Thymus (tissue), 11 donors: ENCODE measurements around the gene MUC5B. TPM values are rescaled to one million over a fixed set of nuclear protein-coding genes. Genes with fewer than 3 reads are reported as not detected.

Experiments used
- DNase-seq, 9 donors: peaks; one replicate each; pipeline ENCODE4 v3.0.0-alpha.2; 2013; ENCODE audit warnings: low spot score in 9 of 9, low read depth in 6 of 9, missing footprints in 1 of 9
- H3K27ac ChIP-seq, 2 donors: one replicate each; pipeline ENCODE4 v1.5.1; 2013; ENCODE audit warnings: control low read depth in 1 of 2, low read depth in 1 of 2, low read length in 1 of 2, mild to moderate bottlenecking in 1 of 2, moderate library complexity in 1 of 2
- H3K27me3 ChIP-seq, 2 donors: one replicate each; pipeline ENCODE4 v1.5.1; 2013; ENCODE audit warnings: low read length in 1 of 2; ENCODE audit not compliant: control insufficient read depth in 2 of 2, insufficient read depth in 1 of 2
- H3K36me3 ChIP-seq, 2 donors: one replicate each; pipeline ENCODE4 v1.5.1; 2013; ENCODE audit warnings: low read length in 1 of 2, mild to moderate bottlenecking in 1 of 2, moderate library complexity in 1 of 2; ENCODE audit not compliant: control insufficient read depth in 2 of 2, insufficient read depth in 2 of 2
- H3K4me1 ChIP-seq, 2 donors: one replicate each; pipeline ENCODE4 v1.5.1; 2013; ENCODE audit warnings: low read length in 2 of 2; ENCODE audit not compliant: control insufficient read depth in 2 of 2, insufficient read depth in 2 of 2
- H3K4me3 ChIP-seq, 2 donors: one replicate each; pipeline ENCODE4 v1.5.1; 2013; ENCODE audit warnings: low read length in 2 of 2, control low read depth in 1 of 2, mild to moderate bottlenecking in 1 of 2
- H3K9me3 ChIP-seq, 2 donors: one replicate each; pipeline ENCODE4 v1.5.1; 2013; ENCODE audit warnings: low read length in 1 of 2, mild to moderate bottlenecking in 1 of 2; ENCODE audit not compliant: control insufficient read depth in 2 of 2, insufficient read depth in 1 of 2
- WGBS: extraction: QIAGEN DNeasy Blood & Tissue Kit; methylation state at CpG from one replicate; pipeline ENCODE4 v1.1.7; 2013; 5-methylcytosine and 5-hydroxymethylcytosine counted together
- polyA plus RNA-seq: library from polyadenylated mRNA; stranded (reverse); fragments of 200-250 nt; gene quantifications from one replicate; pipeline ENCODE4 v1.2.3, GENCODE V29; 2013
- total RNA-seq: library from RNA; stranded (reverse); fragments of 120-200 nt; gene quantifications from one replicate; pipeline ENCODE4 v1.2.4, GENCODE V29; 2013
- donor health status: healthy.

The MUC5B gene
- total and polyA plus RNA-seq, 2 donors: under 0.01 to 0.02 TPM

DNA sequence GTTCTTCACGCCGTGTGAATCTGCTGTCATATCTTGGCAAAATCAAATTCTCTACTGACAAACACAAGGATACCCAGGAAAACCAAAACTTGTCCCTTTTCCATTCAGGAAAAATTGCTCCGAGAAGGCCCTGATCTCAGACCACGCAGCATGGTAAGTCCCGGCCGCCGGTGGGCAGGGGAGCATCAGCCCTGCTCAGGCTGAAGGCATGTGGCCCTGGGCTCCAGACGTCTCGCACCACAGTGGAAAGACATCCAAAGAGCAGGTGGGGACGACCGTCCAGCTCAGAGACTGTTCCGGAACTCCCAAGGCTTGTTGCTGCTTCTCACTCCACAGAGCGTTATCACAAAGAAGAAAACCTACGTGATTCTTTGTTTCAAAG is 56.8 kb downstream of the MUC5B start:
- H3K9me3 ChIP-seq: no peaks in the 10 kb centered on the region

DNA sequence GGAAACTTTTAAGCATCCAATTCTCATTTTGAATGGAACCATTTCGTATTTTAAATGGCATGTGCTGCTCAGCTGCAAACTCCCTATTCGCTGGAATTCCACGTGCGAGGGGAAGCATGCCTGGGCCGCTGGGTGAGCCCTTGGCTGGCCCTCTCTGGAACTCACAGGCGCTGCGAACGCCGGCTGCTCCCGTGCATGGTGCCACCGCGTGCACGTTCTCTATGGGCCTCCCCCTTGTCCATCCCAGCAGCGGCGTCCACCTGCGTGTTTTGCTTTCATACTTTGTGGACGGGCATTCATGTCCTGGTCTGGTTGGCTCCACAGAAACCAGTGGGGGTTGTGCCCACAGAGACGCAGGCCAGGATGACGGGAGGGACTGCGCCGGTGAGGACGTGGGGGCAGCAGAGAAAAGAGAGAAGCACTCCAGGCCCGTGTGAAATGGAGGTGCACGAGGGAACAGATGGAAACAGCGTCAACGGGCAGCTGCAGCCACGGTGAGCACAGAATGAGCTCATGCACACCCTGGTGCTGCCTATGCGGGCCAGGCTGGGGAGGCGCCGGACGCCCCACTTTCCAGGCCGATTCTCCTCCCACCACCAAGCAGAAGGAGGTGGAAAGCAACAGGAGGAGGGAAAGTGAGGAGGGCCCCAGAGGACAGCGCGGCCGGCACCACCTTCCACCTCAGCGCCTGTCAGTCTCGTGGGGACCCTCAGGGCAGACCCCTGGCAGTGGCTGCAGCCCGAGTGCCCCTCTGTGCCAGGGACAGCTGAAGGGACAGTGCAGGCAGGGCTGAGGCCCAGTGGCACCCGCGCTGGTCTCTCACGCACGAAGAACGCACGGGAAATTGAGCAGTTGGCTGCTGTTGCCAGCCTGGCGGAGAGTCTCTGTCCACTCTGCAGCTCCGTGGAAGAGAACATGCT is 57.5 kb downstream of the MUC5B start:
- H3K4me1 ChIP-seq: no peaks in the 10 kb centered on the region
- peaks cover 39 to 67% of the 10 kb centered on the region in 2 donors for H3K36me3 ChIP-seq
- H3K27ac ChIP-seq: no peak overlapping the region
- no peak overlapping the region for H3K4me3 ChIP-seq
- H3K27me3 ChIP-seq: no peaks in the 10 kb centered on the region
- H3K9me3 ChIP-seq: no peaks in the 10 kb centered on the region
- WGBS: 98% methylated on average over 46 of the region's 46 CpGs
- no peak for DNase-seq

More for the DNA sequence above, 56.8 kb downstream of the MUC5B start:
- WGBS: 97% methylated on average over 14 of the region's 14 CpGs
- no peak for DNase-seq
- Histone ChIP-seq H3K27ac (no peak overlapping the region), H3K4me1 (no peaks in the 10 kb centered on the region), H3K36me3 (peaks cover 38 to 64% of the 10 kb centered on the region in 2 donors), H3K27me3 (no peaks in the 10 kb centered on the region), H3K4me3 (no peak overlapping the region)

DNA sequence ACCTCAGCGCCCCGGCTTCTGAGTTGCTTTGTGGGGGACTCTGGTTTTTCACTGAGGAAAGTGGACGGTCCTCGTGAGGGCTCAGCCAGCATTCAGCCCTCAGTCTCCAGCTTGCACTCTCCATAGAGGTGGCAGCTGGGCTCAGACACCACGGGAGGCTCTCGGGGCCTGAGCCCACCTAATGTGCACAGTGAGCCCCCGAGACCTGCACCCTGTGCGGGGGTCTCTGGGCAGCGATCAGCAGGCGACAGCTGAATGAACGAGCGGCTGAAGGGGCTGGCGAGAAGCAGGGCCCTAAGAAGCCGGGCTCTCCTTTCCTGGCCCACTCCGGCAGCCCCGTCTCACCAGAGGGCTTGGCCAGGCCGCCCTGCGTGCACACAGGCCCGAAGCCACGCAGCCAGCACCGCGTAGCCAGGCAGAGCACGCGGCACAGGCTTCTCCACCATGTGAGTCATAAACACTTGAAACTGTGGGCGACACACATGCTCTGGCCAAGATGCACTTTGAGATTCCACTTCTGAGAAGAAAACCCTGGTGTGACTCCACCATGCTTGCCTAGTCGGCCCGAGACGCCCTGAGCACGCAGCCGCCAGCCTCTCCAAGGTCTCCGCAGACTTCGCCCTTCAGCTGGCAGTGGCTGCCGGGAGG is 58.6 kb downstream of the MUC5B start:
- DNase-seq: no peak
- no peak overlapping the region for H3K27ac ChIP-seq

DNA sequence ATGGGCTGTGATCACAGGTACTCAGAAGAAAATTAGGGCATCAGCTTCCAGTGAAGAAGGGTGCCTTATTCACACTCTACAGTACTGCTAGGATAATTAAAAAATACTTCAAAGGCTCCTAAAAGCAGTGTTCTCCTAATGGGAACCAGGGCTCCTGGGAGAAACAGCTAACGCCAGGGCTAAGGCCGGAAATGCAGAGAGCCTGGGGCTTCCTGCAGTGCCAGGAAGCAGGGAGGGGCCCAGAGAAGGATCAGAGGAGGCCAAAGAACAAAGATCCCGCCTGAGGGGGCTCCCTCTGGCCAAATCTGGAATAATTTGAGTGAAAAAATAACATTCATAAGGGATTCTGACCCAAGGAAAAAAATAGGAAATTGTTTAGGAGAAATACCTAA is 59.1 kb downstream of the MUC5B start:
- WGBS: 83% methylated on average over 3 of the region's 3 CpGs
- no peak for DNase-seq
- Histone ChIP-seq H3K27ac (no peak overlapping the region), H3K4me3 (no peak overlapping the region), H3K36me3 (peaks cover 40 to 68% of the 10 kb centered on the region in 2 donors), H3K9me3 (no peaks in the 10 kb centered on the region), H3K27me3 (no peaks in the 10 kb centered on the region), H3K4me1 (no peaks in the 10 kb centered on the region)

More for the DNA sequence above, 58.6 kb downstream of the MUC5B start:
- Histone ChIP-seq H3K9me3 (no peaks in the 10 kb centered on the region), H3K4me1 (no peaks in the 10 kb centered on the region), H3K27me3 (no peaks in the 10 kb centered on the region), H3K4me3 (no peak overlapping the region), H3K36me3 (peaks cover 40 to 68% of the 10 kb centered on the region in 2 donors)
- 98% methylated on average over 33 of the region's 33 CpGs for WGBS

DNA sequence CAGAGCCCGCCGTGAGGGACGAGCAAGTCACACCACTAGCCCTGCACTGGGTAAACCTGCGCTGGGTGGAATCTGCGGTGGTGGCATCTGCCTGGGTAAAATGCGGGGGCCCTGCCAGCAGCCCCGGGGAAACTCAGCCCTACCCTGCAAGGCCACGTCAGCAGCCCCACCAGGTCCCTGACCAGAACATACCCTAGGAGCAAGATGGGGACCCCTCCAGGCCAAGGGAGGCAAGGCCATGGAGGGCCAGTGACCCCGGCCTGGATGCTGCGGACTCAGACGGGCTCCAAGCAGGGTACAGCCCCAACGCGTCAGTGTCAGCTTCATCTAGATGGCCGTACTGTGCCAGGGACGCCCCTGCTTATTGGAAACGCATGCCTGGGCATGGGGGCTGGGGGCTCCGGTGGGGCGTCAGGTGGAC is 60.2 kb downstream of the MUC5B start:
- no peaks in the 10 kb centered on the region for H3K27me3 ChIP-seq
- DNase-seq: no peak
- H3K9me3 ChIP-seq: peaks cover 0 to 4% of the 10 kb centered on the region in 2 donors
- H3K4me3 ChIP-seq: no peak overlapping the region
- no peaks in the 10 kb centered on the region for H3K4me1 ChIP-seq
- H3K27ac ChIP-seq: no peak overlapping the region
- 96% methylated on average over 18 of the region's 18 CpGs for WGBS
- peaks cover 40 to 70% of the 10 kb centered on the region in 2 donors for H3K36me3 ChIP-seq

DNA sequence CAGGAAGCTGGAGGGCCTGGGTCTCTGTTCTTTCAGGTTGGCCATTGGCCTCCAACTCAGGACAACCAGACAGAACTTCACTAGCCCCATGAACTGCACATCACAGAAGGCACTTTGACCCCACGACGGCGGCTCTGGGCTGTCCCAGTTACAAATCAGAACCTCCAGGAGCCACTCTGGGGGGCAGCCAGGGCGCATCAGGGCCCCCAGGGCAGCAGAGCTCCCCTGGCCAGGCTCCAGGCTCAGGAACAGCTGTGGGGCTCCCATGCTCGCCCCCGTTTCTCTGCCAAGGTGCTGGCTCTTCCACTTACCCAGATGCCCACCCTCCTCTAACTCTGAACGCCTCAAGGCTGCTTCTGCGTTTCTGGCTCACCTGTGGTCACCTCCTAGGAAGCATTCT is 61.0 kb downstream of the MUC5B start:
- H3K36me3 ChIP-seq: peaks cover 48 to 77% of the 10 kb centered on the region in 2 donors
- no peak overlapping the region for H3K27ac ChIP-seq
- H3K9me3 ChIP-seq: peaks cover 0 to 12% of the 10 kb centered on the region in 2 donors
- no peak for DNase-seq
- WGBS: 96% methylated on average over 8 of the region's 8 CpGs
- H3K27me3 ChIP-seq: no peaks in the 10 kb centered on the region
- no peaks in the 10 kb centered on the region for H3K4me1 ChIP-seq
- H3K4me3 ChIP-seq: no peak overlapping the region

DNA sequence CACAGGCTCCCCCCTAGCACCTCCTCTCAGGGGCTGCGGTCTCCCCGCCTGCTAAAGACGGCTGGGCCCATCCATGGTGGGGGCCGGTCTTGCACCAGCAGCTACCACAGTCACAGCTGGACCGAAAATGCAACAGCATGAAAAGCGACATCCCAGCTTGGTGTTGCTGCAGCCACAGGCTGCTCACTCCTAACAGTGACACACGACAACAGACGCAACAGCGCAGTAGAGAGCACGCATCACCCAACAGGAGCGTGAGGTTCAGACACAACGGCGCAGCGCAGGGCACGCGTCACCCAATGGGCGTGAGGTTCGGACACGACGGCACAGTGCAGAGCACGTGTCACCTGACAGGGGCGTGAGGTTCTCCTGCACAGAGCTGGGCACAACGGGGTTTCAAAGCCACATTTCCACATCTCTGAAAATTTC is 62.5 kb downstream of the MUC5B start:
- H3K27me3 ChIP-seq: no peaks in the 10 kb centered on the region
- DNase-seq: no peak
- no peaks in the 10 kb centered on the region for H3K4me1 ChIP-seq

DNA sequence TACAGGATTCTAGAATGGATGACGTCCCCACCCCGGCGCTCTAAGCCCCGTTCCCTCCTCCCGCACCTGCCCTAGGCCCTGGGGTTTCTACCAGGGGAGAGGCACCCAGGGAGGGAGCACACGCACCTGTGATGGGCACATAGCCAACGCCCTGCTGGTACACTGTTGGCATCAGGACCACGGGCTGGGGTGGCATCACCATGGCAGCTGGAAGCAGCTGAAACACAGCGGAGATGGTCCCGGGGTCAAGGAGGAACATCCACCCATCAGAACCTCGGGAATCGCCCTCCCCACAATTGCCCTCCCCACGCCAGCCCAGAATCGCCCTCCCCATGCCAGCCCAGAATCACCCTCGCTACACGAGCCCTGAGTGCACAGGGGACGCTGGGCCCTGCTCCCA is 63.0 kb downstream of the MUC5B start:
- peak overlapping the region in 1 of 2 donors; percentile 2 for H3K27ac ChIP-seq
- no peaks in the 10 kb centered on the region for H3K27me3 ChIP-seq
- peaks cover 54 to 82% of the 10 kb centered on the region in 2 donors for H3K36me3 ChIP-seq
- no peak for DNase-seq
- no peak overlapping the region for H3K4me3 ChIP-seq
- H3K4me1 ChIP-seq: no peaks in the 10 kb centered on the region
- peaks cover 0 to 15% of the 10 kb centered on the region in 2 donors for H3K9me3 ChIP-seq
- 98% methylated on average over 17 of the region's 17 CpGs for WGBS

More for the DNA sequence above, 62.5 kb downstream of the MUC5B start:
- Histone ChIP-seq H3K4me3 (no peak overlapping the region), H3K36me3 (peaks cover 55 to 81% of the 10 kb centered on the region in 2 donors), H3K27ac (no peak overlapping the region), H3K9me3 (peaks cover 0 to 15% of the 10 kb centered on the region in 2 donors)
- WGBS: 99% methylated on average over 23 of the region's 23 CpGs

DNA sequence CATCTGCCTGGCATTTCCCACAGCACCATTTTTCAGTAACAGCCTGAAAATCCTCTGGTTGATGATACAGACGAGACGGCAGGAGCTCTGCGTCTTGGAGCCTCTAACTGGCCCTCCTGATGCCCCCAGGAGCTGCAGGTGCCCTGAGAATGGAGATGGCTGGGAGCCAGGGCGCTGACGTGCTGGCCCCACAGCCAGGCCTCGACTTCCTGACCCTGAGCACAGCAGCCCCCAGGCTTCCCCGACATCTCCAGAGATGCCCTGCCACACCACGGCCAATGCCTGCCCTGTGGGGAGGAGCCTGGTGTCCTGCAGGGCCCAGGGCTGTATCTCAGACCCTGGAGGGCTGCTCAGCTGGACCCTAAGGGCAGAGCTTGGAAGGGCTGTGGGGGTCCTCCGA is 65.1 kb downstream of the MUC5B start:
- Histone ChIP-seq H3K9me3 (peaks cover 0 to 15% of the 10 kb centered on the region in 2 donors), H3K4me3 (no peak overlapping the region), H3K27ac (no peak overlapping the region), H3K27me3 (no peaks in the 10 kb centered on the region), H3K36me3 (peaks cover 48 to 80% of the 10 kb centered on the region in 2 donors), H3K4me1 (no peaks in the 10 kb centered on the region)
- WGBS: 99% methylated on average over 9 of the region's 9 CpGs
- DNase-seq: no peak
